Cardiac septum (tissue), 1 donor: ENCODE data around the gene LSP1. TPM values are rescaled to one million over a fixed set of nuclear protein-coding genes. Genes with fewer than 3 reads are reported as not detected.

ENCODE experiments used
- DNase-seq: peaks from one replicate; pipeline ENCODE4 v3.0.0-alpha.2; 2020; ENCODE audit warnings: low spot score
- intact Hi-C: fragments of 100-400 bp; cut with DNase I; formaldehyde crosslinking; loops from one replicate; pipeline ENCODE4 v1.14.0; 2022
- total RNA-seq: library from RNA; stranded (reverse); fragmentation: NEBNext Ultra II Directional; extraction: Animal tissue kit (Norgen Biotek cat#: 25700); gene quantifications from one replicate; pipeline ENCODE4 v1.2.1, GENCODE V29; 2021
- donor health status: DM: no; HTN: no; CAD: no.

Gene LSP1
- total RNA-seq, 1 donor from 2014 or later, result 35.1 TPM

DNA sequence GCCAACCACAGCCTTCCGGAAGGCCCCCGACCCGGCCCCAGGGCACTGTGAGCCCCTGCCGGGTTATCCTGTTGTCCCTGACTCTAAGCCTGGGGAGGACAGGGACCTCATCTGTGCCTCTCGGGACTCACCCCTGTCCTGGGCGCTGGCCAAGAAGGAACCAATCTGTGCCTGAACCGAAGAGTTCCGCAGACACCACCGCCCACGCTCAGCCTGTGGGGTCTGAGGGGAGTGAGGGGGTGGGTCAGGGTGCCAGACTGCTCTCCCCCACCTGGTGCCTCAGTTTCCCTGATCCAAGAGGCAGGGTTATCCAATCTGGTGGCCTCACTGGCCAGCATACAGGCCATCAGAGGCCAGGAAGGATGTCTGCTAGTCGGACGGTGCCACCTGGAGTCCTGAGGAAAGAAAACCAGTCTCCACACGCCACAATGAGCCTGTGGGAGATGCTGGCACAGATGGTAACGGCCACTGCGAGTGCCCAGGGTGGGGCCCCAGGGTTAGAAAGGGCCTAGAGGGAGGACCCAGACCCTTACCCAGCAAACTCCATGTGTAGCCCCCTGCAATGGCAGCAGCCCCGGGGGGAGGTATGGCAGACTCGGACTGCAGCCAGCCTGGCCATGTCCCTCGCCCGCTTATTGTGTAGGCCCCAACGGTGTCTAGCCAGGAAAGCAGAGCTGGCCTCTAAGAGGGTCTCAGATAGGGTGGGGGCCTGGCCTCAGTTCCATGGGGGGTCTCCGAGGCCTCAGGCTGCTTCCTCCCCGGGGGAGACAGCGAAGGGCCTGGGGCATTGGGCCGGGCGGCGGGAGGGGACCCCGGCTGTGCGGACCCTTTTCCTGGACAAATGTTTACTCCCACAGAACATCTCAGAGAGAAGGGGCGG, 65.8 kb downstream of the LSP1 start:
- intact Hi-C loops, result loop anchor here (2.0 to 5.0 kb wide), 2 partner anchors 36 to 82 kb away; no protein-coding TSS in a partner anchor
- DNase-seq, result no peak

DNA sequence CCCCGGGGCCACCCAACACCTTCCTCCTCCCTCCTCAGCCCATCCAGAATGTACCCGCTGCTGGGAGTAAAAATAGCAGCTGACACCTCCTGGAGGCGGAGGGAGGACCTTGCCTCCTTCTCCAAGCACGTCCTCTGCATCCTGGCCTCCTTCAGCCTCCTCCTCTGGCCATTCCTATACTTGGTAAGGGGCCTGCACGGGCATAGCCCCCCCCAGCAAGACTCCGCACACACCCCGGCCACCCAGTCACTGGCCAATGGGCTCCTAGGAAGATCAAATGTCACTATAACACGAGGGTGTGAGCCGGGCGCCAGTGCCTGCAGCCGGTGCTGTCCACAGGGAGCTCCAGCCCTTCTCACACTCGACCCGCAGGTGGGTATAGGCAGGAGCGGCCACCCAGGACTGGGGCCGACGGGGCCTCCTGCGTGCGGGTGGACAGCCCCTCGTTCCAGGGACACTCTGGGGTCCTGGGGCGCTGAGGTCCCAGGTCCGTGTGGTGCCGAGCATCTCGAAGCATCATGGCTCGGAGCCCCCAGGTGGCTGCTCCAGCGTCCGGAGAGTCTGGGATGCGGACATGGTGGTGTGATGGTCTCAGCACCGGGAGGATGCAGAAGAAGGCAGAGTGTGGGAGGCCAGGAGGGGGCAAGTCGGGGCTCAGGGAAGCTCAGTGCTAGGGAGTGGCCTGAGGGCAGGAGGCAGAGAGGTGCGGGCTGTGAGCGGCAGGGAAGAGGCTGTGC, 66.7 kb downstream of the LSP1 start, which contains the start of gene TNNT3:
Gene TNNT3, plus strand, starts transcription at position 313 of the 737 bp plus-strand sequence. CDS start 3,172 bp downstream, outside the sequence.
- intact Hi-C loops, result loop anchor here (2.0 to 5.0 kb wide), 2 partner anchors 37 to 83 kb away; no protein-coding TSS in a partner anchor
- no peak for DNase-seq

GRCh38 chr11:1920128-1920908, 67.4 kb downstream of the LSP1 start:
- intact Hi-C loops, result no loop called here
- DNase-seq, result no peak

- intact Hi-C loops, result no loop called here
- no peak for DNase-seq
Measured at GRCh38 chr11:1920909-1921573, 68.2 kb downstream of the LSP1 start.

DNA sequence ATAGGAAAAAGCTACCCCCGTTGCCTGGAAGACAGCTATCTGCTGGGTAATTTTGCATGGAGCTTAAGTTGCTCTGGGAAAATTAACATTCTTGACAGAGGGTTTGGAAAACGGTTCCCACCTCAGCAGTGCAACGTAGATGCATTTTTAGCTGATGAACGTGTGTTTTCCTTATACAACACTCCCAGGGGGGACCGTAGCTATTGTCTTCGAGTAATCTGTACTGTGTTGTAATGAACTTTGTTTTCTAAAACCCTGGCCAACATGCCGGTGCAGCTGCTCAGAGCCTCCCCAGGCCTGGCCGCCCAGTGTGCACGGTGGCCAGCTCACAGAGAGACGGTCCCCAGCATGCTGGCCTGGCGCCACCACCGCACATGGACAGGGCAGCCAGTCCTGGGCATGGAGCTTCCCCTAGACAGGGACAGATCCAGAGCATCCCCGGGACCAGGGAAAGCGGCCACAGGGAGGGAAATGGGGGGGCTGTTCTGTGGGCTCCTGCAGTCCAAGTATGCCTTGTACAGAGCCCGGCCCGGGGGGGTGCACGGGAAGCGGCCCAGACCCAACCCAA, 68.8 kb downstream of the LSP1 start:
- no peak for DNase-seq
- intact Hi-C loops, result no loop called here

DNA sequence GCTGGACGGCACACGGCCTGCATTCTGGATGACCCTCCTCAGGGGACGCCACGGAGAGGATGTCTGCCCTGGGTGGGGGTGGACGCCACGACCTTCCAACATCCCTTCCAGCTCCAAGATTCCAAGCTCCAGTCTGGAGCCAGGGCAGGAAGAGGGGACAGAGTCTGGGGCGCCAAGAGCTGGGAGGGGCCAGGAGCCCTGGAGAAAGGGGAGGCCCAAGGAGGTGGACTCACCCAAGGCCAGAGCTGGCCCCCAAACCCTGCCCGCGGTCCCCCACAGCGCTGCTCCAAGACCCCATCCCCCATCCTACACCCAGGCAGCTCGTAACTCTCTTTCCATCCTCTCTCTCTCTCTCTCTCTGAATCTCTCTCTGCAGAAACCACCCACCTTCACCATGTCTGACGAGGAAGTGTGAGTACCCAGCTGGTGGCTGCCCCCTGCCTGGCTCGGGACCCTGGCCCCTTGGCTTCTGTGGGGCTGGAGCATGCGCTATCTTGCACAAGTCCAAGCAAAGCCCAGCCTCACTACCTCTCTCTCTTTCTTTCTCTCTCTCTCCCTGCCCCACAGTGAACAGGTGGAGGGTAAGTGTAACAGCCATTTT, 69.7 kb downstream of the LSP1 start:
- intact Hi-C loops, result no loop called here
- no peak for DNase-seq

DNA sequence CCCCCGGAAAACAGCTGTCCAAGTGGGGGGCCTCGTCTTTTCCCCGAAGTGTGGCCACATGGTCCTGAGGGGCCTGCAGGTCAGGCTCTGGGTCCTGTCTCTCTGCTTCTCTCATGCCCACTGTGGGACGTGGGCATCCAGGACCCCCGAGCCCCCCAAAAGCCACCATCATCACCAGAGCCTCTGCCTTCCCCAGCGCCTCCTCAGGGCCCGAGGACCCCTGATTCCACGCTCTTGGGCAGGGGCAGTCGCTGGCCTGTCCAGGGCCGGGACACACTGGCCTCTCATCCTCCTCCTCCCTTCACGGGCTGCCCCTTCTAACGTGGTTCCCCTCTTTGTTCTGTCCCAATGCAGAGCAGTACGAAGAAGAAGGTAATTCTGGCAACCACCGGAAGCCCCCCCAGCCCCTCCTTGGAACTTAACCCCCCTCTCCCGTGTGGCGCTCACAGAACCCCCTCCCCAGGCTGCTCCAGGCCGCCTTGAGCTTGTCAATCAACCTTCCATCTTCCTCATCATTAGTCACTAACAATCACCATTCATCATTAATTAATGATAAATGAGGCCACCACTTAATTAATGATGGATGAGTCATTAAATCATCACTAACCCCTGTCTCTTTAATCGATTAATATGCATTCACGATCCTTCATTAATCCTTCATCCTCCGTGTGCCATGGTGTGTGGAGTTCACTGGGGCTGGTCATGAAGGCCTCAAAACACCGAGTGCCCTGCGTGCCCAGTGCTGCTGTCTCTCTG, 70.5 kb downstream of the LSP1 start:
- intact Hi-C loops, result no loop called here
- DNase-seq, result no peak

- DNase-seq, result no peak
- intact Hi-C loops, result no loop called here
Measured at GRCh38 chr11:1924181-1924580, 71.3 kb downstream of the LSP1 start.

GRCh38 chr11:1924646-1925372, 71.9 kb downstream of the LSP1 start:
- intact Hi-C loops, result no loop called here
- DNase-seq, result peak; percentile 47

- DNase-seq, result no peak
- intact Hi-C loops, result no loop called here
Measured at GRCh38 chr11:1925373-1926155, 72.7 kb downstream of the LSP1 start.

DNA sequence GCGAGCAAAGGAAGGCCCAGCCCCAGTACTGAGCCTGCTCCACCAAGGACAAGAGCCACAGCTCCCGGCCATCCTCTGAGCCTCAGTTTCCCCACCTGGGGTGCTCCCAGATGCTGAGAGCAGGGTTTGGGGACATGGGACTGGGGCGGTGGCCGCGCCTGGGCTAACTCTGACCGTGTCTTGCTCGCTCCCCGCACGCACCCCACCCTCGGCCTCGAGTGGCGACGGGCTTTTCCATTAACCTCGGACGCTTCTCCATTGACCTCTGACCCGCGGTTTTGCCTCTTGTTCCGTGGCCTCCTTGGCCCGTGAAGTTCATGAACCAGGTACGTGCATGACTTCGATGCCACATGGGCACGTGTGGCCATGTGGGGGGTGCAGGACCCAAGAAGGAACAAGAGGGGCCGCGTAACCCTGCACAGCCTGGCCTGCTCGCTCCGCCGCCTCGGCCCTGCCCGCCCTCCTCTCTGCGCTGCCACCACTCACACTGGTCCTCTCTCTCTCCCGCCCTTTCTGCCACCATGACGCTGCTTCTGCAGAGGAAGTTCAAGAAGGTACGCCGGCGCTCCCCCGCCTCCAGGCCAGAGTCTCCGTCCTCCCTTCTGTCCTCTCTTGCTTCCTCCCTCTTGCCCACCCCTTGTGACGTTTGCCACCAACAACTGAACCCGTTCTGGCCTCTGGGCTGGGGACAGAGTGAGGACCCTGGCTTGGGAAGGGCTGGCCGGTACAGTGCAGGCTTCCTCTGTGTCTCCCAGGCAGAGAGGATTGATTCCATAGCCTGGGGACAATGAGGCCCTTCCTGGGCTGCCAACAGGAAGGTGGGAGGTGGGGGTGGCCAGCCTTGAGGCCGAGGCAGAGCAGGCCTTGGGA, 73.5 kb downstream of the LSP1 start:
- intact Hi-C loops, result no loop called here
- peak; percentile 77 for DNase-seq

GRCh38 chr11:1927026-1927847, 74.4 kb downstream of the LSP1 start:
- peak; percentile 73 for DNase-seq

DNA sequence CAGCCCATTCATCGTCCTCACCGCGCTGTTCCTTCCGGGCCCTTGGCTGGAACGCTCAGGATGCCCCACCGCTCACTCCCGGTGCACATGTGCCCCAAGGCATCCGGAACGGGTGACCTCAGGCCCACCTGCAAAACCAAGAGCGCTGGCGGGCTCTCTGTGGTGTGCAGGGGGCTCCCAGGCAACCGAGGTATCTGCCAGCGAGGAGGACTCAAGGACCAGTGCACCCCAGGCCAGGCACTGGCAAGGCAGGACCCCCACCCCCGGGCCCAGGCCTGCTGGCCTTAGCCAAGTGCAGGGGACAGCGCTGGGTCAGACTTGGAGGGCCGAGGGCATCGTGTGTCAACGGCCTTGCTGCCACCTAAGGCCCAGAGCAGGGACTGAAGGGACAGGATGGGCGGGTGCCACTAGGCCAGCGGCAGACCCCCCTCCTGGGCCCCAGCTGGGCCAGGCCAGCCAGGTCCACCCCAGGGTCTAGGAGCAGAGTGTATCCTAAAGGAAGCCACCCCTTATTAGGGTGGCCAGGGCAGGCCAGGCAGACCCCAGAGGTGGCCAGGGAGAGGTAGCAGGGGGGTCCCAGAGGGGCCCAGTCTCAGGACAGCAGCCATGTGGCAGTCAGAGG, 75.1 kb downstream of the LSP1 start:
- intact Hi-C loops, result no loop called here
- peak; percentile 74 for DNase-seq

More at GRCh38 chr11:1927026-1927847, 74.4 kb downstream of the LSP1 start:
- intact Hi-C loops, result no loop called here

DNA sequence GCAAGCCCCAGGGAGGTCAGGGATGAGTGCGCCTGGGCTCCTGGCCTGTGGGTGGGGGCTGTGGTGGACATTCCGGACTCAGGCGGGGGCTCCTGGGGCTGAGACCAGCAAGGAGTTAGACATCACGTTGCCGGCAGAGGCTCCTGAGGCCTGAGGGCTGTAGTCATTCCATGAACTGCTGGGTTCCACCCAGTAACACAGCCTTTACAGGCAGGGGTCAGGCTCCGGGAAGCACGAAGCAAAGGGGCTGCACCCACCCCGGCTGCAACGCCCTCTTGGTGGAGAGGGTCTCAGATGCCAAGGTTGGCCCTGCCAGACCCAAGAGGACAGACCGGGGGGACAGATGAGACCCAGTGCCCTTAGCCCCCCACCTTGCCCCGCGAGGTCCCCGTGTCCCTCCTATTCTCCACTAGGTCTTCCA, 75.6 kb downstream of the LSP1 start:
- DNase-seq, result no peak
- intact Hi-C loops, result no loop called here
